A549 (cell line): Measurements from ENCODE around the gene MYH7B. TPM values are rescaled to one million over a fixed set of nuclear protein-coding genes. Genes with fewer than 3 reads are reported as not detected.

Experiments
- ATAC-seq, 2 experiments: fragments of 200-7000 bp in 1 of 2; fragments of >200 bp in 1 of 2; cut with Nextera tagmentation in 1 of 2; cut with Tn5 transposase in 1 of 2; 3 replicates each; pipeline versions ENCODE4 v1.8.0 to v1.9.1; 2018 to 2020; ENCODE audit warnings: mild to moderate bottlenecking in 1 of 2, moderate library complexity in 1 of 2
- CTCF ChIA-PET: fragments of 300-600 bp; sonication (Branson Sonifier 250); formaldehyde crosslinking; extraction: SDS; loops from one replicate; lab custom pipeline; 2021; ENCODE audit warnings: antibody characterized with exemption, inconsistent platforms; lab: Yijun Ruan, JAX
- POLR2A ChIA-PET: fragments of 350-600 bp; formaldehyde crosslinking; extraction: SDS; loops from one replicate; lab custom pipeline; 2021; ENCODE audit warnings: antibody characterized with exemption, inconsistent platforms; lab: Yijun Ruan, JAX
- DNase-seq, 2 experiments: peaks; one replicate each; pipeline versions ENCODE4 v3.0.0 to v3.0.0-alpha.2; 2011 to 2016; ENCODE audit warnings: low read depth in 1 of 2, low spot score in 1 of 2
- FAIRE-seq: peaks from 2 replicates; lab custom pipeline; 2011; peaks lifted over from hg19 to GRCh38; lab: Jason Lieb, UNC
- H3K27ac ChIP-seq, 2 experiments: fragments of >200 bp; sonication (Bioruptor Twin); formaldehyde crosslinking; 3 replicates each; pipeline ENCODE4 v1.5.1; 2016 to 2017
- H3K4me1 ChIP-seq: fragments of >200 bp; sonication (Bioruptor Twin); formaldehyde crosslinking; 3 replicates; pipeline ENCODE4 v1.6.1; 2016
- H3K4me2 ChIP-seq: fragments of >200 bp; sonication (Bioruptor Twin); formaldehyde crosslinking; 3 replicates; pipeline ENCODE4 v1.6.1; 2016
- H3K4me3 ChIP-seq: fragments of >200 bp; sonication (Bioruptor Twin); formaldehyde crosslinking; 3 replicates; pipeline ENCODE4 v1.5.1; 2016
- H3K9me3 ChIP-seq: fragments of >200 bp; sonication (Bioruptor Twin); formaldehyde crosslinking; 3 replicates; pipeline ENCODE4 v1.6.1; 2016
- ATOH8 ChIP-seq: fragments of 250-450 bp; sonication (Bioruptor Pico); IDR thresholded peaks from 2 replicates; pipeline ENCODE4 v1.5.0; 2020; ENCODE audit warnings: low read depth, mild to moderate bottlenecking, moderate library complexity
- CBX8 ChIP-seq: fragments of 200-600 bp; sonication (generic); IDR thresholded peaks from 2 replicates; pipeline ENCODE4 v1.6.1; 2016
- EHMT2 ChIP-seq: fragments of 200-600 bp; sonication (generic); IDR thresholded peaks from 2 replicates; pipeline ENCODE4 v1.6.1; 2016; ENCODE audit warnings: antibody characterized with exemption, low read depth, mild to moderate bottlenecking, moderate library complexity
- FOXS1 ChIP-seq: fragments of 250-450 bp; sonication (Bioruptor Pico); IDR thresholded peaks from 2 replicates; pipeline ENCODE4 v1.5.0; 2020; ENCODE audit warnings: mild to moderate bottlenecking, moderate library complexity
- HDAC2 ChIP-seq: fragments of 200-600 bp; sonication (generic); IDR thresholded peaks from 2 replicates; pipeline ENCODE4 v1.6.1; 2016
- HEYL ChIP-seq: fragments of 250-450 bp; sonication (Bioruptor Pico); IDR thresholded peaks from 2 replicates; pipeline ENCODE4 v1.8.0; 2021; ENCODE audit warnings: mild to moderate bottlenecking, moderate library complexity
- HOXA7 ChIP-seq: fragments of 250-450 bp; sonication (Bioruptor Pico); IDR thresholded peaks from 2 replicates; pipeline ENCODE4 v1.5.0; 2020; ENCODE audit warnings: mild to moderate bottlenecking, moderate library complexity
- HOXB5 ChIP-seq: fragments of 250-450 bp; sonication (Bioruptor Pico); IDR thresholded peaks from 2 replicates; pipeline ENCODE4 v1.5.0; 2020; ENCODE audit warnings: mild to moderate bottlenecking, moderate library complexity
- JUN ChIP-seq, 2 experiments: fragments of >200 bp; sonication (Bioruptor Twin); formaldehyde crosslinking; IDR thresholded peaks; 2 replicates in 1 of 2; 3 replicates in 1 of 2; pipeline ENCODE4 v1.6.1; 2016 to 2017
- KDM1A ChIP-seq: fragments of 200-600 bp; sonication (generic); IDR thresholded peaks from 2 replicates; pipeline ENCODE4 v1.6.1; 2016; ENCODE audit warnings: low read depth, mild to moderate bottlenecking
- KDM5A ChIP-seq: fragments of 200-600 bp; sonication (generic); IDR thresholded peaks from 2 replicates; pipeline ENCODE4 v1.6.1; 2016; ENCODE audit warnings: antibody characterized with exemption, mild to moderate bottlenecking
- MAFK ChIP-seq: fragments of 450-650 bp; IDR thresholded peaks from 2 replicates; pipeline ENCODE4 v1.6.1; 2014; ENCODE audit not compliant: partially characterized antibody
- MAZ ChIP-seq: fragments of 150-350 bp; IDR thresholded peaks from 2 replicates; pipeline ENCODE4 v1.6.1; 2014; ENCODE audit warnings: antibody characterized with exemption, low read depth, low read length, borderline replicate concordance
- NFE2L2 ChIP-seq: fragments of 150-350 bp; conservative IDR thresholded peaks from 2 replicates; pipeline ENCODE4 v1.6.1; 2014; ENCODE audit warnings: low read length
- NR3C1 ChIP-seq: fragments of >200 bp; sonication (Bioruptor Twin); formaldehyde crosslinking; IDR thresholded peaks from 3 replicates; pipeline ENCODE4 v1.6.1; 2017
- PHF8 ChIP-seq: fragments of 200-600 bp; sonication (generic); IDR thresholded peaks from 2 replicates; pipeline ENCODE4 v1.6.1; 2016; ENCODE audit warnings: low read depth, mild to moderate bottlenecking, antibody characterized with exemption, moderate library complexity, borderline replicate concordance
- RARB ChIP-seq: fragments of 250-450 bp; sonication (Bioruptor Pico); IDR thresholded peaks from 2 replicates; pipeline ENCODE4 v1.8.0; 2021; ENCODE audit warnings: mild to moderate bottlenecking, moderate library complexity
- REST ChIP-seq: fragments of 200-600 bp; sonication (generic); IDR thresholded peaks from 2 replicates; pipeline ENCODE4 v1.6.1; 2016; ENCODE audit warnings: antibody characterized with exemption, mild to moderate bottlenecking, moderate library complexity
- SREBF2 ChIP-seq: fragments of 450-650 bp; IDR thresholded peaks from 2 replicates; pipeline ENCODE4 v1.6.1; 2014; ENCODE audit warnings: mild to moderate bottlenecking, moderate library complexity
- TP53 ChIP-seq: fragments of 250-450 bp; sonication (Bioruptor Pico); IDR thresholded peaks from 2 replicates; pipeline ENCODE4 v1.5.0; 2021; ENCODE audit warnings: mild to moderate bottlenecking, moderate library complexity
- WGBS: methylation state at CpG from one replicate; pipeline ENCODE4 v1.1.6; 2017; ENCODE audit errors: missing lambda C conversion rate; 5-methylcytosine and 5-hydroxymethylcytosine counted together
- polyA plus RNA-seq, 4 experiments: library from polyadenylated mRNA; depleted of rRNA in 3 of 4; stranded (reverse); fragments of >200 nt; fragmentation: RNase III in 1 of 4; extraction: RNeasy Plus Mini Kit Qiagen cat#74134 plus additional on column Dnase treatment in 1 of 4; gene quantifications; 2 replicates in 3 of 4; 3 replicates in 1 of 4; pipeline ENCODE4 v1.2.3, GENCODE V29; 2011 to 2017
- TF ChIP-seq, protein P1 (sequence below): fragments of 450-650 bp; IDR thresholded peaks from 2 replicates; pipeline ENCODE4 v1.6.1; 2014; ENCODE audit warnings: antibody characterized with exemption
- TF ChIP-seq, protein P2 (sequence below): IDR thresholded peaks from 2 replicates; pipeline ENCODE4 v1.6.1; 2012
- TF ChIP-seq, protein P3 (sequence below): fragments of >200 bp; sonication (Bioruptor Twin); formaldehyde crosslinking; IDR thresholded peaks from 3 replicates; pipeline ENCODE4 v1.6.1; 2016
- TF ChIP-seq, protein P4 (sequence below): fragments of >200 bp; sonication (Bioruptor Twin); formaldehyde crosslinking; IDR thresholded peaks from 3 replicates; pipeline ENCODE4 v1.5.1; 2016

The MYH7B gene
- polyA plus RNA-seq, 2 of the 4 experiments (the other 2 are of a cell fraction): 0.03 to 0.23 TPM

DNA sequence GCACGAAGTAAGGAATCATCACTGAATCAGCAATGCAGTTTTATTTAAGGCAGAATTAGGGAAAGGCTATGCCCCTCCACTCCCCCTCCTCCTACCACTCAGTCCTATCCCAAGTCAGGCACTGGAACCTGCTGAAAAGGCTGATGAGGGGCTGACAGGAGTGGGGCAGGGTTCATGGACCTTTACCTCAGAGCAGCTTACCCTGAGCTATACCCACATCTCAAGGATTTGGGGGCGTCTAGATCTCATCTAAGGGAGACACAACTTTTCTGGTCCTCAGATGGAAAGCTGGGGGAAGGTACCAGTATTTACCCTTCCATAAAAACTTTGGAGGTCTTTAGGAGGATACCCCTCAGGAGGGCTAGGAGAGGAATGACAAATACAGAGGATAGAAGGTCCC lies 27.3 kb upstream of the MYH7B start:
- H3K4me2 ChIP-seq: no peak overlapping the region
- no peak overlapping the region for H3K4me3 ChIP-seq
- peaks cover 5% of the 10 kb centered on the region; the same call in 2 of the 3 replicates for H3K9me3 ChIP-seq
- CTCF ChIA-PET: interaction anchor here (1.6 kb wide), 1 partner anchor 29 kb away, joined by 5 read pairs; no protein-coding TSS in a partner anchor
- TF ChIP-seq HEYL (CRISPR knock-in tag) (no peak), RARB (CRISPR knock-in tag) (no peak), HOXA7 (CRISPR knock-in tag) (no peak), KDM5A (no peak), MAZ (no peak), TP53 (CRISPR knock-in tag) (no peak), NFE2L2 (no peak), ATOH8 (CRISPR knock-in tag) (no peak), FOXS1 (CRISPR knock-in tag) (no peak), MAFK (no peak), JUN (IDR thresholded peaks at IDR 0.05) (no peak), NR3C1 (no peak)
- TF ChIP-seq, protein P1, sequence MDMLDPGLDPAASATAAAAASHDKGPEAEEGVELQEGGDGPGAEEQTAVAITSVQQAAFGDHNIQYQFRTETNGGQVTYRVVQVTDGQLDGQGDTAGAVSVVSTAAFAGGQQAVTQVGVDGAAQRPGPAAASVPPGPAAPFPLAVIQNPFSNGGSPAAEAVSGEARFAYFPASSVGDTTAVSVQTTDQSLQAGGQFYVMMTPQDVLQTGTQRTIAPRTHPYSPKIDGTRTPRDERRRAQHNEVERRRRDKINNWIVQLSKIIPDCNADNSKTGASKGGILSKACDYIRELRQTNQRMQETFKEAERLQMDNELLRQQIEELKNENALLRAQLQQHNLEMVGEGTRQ: no peak
- TF ChIP-seq, protein P2, sequence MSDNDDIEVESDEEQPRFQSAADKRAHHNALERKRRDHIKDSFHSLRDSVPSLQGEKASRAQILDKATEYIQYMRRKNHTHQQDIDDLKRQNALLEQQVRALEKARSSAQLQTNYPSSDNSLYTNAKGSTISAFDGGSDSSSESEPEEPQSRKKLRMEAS: no peak
- ATAC-seq (no peak), DNase-seq (no peak), FAIRE-seq (no peak)
- POLR2A ChIA-PET: no interaction called here
- H3K4me1 ChIP-seq: no peaks in the 10 kb centered on the region; the same call in 2 of the 3 replicates
- H3K27ac ChIP-seq: no peak overlapping the region
- 88% methylated on average over 2 of the region's 2 CpGs for WGBS

DNA sequence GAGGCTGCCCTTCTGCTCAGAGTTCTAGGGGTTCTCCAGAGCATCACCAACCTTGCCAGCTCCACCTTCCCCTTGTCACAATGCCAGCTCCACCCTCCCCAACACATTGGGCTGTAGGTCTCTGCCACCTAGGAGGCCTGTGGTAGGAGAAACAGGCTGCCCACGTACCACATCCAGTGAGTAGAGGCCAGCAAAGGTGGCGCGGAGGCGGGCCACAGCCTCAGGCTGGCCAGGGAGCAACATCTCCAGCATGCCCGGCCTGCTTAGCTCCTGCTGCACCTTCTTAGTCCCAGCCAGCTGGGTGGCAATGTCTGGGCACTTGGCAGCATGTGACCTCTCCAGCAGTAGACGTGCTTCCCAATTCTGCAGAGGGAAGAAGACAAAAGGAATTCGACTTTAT lies 23.9 kb upstream of the MYH7B start:
- ATAC-seq: no peak; a peak in 1 of 6 replicates
- TF ChIP-seq, protein P3, sequence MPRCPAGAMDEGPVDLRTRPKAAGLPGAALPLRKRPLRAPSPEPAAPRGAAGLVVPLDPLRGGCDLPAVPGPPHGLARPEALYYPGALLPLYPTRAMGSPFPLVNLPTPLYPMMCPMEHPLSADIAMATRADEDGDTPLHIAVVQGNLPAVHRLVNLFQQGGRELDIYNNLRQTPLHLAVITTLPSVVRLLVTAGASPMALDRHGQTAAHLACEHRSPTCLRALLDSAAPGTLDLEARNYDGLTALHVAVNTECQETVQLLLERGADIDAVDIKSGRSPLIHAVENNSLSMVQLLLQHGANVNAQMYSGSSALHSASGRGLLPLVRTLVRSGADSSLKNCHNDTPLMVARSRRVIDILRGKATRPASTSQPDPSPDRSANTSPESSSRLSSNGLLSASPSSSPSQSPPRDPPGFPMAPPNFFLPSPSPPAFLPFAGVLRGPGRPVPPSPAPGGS: no peak
- TF ChIP-seq REST: no peak
- no peak for TF ChIP-seq KDM1A
- TF ChIP-seq CBX8: no peak
- no peak for TF ChIP-seq EHMT2
- TF ChIP-seq HOXB5 (CRISPR knock-in tag): no peak
- no peak for TF ChIP-seq HDAC2
- TF ChIP-seq, protein P4, sequence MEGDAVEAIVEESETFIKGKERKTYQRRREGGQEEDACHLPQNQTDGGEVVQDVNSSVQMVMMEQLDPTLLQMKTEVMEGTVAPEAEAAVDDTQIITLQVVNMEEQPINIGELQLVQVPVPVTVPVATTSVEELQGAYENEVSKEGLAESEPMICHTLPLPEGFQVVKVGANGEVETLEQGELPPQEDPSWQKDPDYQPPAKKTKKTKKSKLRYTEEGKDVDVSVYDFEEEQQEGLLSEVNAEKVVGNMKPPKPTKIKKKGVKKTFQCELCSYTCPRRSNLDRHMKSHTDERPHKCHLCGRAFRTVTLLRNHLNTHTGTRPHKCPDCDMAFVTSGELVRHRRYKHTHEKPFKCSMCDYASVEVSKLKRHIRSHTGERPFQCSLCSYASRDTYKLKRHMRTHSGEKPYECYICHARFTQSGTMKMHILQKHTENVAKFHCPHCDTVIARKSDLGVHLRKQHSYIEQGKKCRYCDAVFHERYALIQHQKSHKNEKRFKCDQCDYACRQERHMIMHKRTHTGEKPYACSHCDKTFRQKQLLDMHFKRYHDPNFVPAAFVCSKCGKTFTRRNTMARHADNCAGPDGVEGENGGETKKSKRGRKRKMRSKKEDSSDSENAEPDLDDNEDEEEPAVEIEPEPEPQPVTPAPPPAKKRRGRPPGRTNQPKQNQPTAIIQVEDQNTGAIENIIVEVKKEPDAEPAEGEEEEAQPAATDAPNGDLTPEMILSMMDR: no peak
- TF ChIP-seq SREBF2: no peak
- no peak for TF ChIP-seq PHF8
- TF ChIP-seq RARB (CRISPR knock-in tag): no peak
- TF ChIP-seq MAFK: no peak
- no peak for TF ChIP-seq TP53 (CRISPR knock-in tag)
- ChIA-PET CTCF (interaction anchor here (0.7 to 2.8 kb wide), 8 partner anchors 9 to 97 kb away, joined by 3 to 8 read pairs (median 3); partner anchors contain the start of genes GSS and MYH7B), POLR2A (no interaction called here)
- H3K27ac ChIP-seq: no peak overlapping the region
- H3K4me3 ChIP-seq: no peak overlapping the region
- H3K4me1 ChIP-seq: no peaks in the 10 kb centered on the region
- no peak for DNase-seq
- FAIRE-seq: no peak
- no peak overlapping the region for H3K4me2 ChIP-seq
- no peaks in the 10 kb centered on the region for H3K9me3 ChIP-seq
- 86% methylated on average over 7 of the region's 7 CpGs for WGBS
